Uterus (tissue), 2 donors: ENCODE data around the gene SERPINA6.

Experiments used
- POLR2A ChIP-seq, 2 donors: fragments of 450-650 bp; IDR thresholded peaks; one replicate each; pipeline ENCODE4 v1.6.1; 2016; ENCODE audit warnings: antibody characterized with exemption in 2 of 2, mild to moderate bottlenecking in 1 of 2, moderate library complexity in 1 of 2
- TF ChIP-seq, protein P1 (sequence below), 4 experiments: fragments of 200-600 bp in 2 of 4; fragments of 450-650 bp in 2 of 4; sonication (generic) in 2 of 4; IDR thresholded peaks; one replicate each; pipeline ENCODE4 v1.5.1; 2016 to 2019; ENCODE audit warnings: antibody characterized with exemption in 4 of 4, mild to moderate bottlenecking in 2 of 4, moderate library complexity in 1 of 4

DNA sequence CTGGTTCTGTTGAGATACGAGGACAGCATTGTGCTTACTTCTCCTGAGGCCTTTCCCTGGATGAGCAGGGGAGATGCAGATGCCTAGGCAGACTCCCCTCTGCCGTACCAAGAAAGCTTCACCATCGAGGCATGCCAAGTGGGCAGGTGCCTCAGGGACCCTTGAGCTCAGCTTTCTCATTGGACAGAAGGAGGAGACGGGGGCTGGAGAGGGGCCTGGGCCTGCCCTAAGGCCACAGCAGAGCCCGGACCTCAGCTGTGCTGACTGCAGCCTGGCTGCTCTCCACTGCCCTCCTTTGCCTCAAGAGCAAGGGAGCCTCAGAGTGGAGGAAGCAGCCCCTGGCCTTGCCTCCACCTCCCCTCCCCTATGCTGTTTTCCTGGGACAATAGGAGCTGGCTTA is 41.8 kb upstream of the SERPINA6 start:
- TF ChIP-seq, protein P1, sequence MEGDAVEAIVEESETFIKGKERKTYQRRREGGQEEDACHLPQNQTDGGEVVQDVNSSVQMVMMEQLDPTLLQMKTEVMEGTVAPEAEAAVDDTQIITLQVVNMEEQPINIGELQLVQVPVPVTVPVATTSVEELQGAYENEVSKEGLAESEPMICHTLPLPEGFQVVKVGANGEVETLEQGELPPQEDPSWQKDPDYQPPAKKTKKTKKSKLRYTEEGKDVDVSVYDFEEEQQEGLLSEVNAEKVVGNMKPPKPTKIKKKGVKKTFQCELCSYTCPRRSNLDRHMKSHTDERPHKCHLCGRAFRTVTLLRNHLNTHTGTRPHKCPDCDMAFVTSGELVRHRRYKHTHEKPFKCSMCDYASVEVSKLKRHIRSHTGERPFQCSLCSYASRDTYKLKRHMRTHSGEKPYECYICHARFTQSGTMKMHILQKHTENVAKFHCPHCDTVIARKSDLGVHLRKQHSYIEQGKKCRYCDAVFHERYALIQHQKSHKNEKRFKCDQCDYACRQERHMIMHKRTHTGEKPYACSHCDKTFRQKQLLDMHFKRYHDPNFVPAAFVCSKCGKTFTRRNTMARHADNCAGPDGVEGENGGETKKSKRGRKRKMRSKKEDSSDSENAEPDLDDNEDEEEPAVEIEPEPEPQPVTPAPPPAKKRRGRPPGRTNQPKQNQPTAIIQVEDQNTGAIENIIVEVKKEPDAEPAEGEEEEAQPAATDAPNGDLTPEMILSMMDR (IDR thresholded peaks at IDR 0.05) = no peak
- TF ChIP-seq POLR2A (IDR thresholded peaks at IDR 0.05) = no peak
